Peyer's patch (tissue), 4 donors: ENCODE data around the gene PLPP2.

Experiments used
- POLR2A ChIP-seq, 2 donors: fragments of 450-650 bp; IDR thresholded peaks; one replicate each; pipeline ENCODE4 v1.5.1; 2017; ENCODE audit warnings: antibody characterized with exemption in 2 of 2, mild to moderate bottlenecking in 2 of 2, moderate library complexity in 2 of 2
- TF ChIP-seq, protein P1 (sequence below), 6 experiments: fragments of 450-650 bp in 4 of 6; fragments of 200-600 bp in 2 of 6; sonication (generic) in 1 of 6; IDR thresholded peaks; one replicate each; pipeline ENCODE4 v1.5.1; 2017 to 2019; ENCODE audit warnings: antibody characterized with exemption in 6 of 6, mild to moderate bottlenecking in 3 of 6, moderate library complexity in 1 of 6

DNA sequence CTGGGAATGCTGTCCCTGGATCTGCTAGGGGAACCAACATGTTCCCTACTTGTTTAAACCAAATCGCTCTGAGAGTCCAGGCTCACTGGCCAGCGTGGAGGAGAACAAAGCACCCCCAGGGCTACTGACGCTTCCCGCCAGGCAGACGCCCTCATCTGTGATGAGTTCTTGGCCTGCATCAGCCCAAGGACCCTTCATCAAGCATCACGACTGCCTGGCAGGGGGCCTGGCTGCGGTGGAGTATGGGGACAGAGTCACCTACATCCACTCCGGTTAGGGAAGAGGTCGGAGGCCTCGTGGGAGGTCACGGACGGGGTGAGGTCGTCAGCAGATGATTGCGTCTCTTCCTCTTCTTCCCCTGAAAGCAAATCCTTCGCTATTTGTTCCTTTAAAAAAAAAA, 35.7 kb upstream of the PLPP2 start:
- TF ChIP-seq, protein P1, sequence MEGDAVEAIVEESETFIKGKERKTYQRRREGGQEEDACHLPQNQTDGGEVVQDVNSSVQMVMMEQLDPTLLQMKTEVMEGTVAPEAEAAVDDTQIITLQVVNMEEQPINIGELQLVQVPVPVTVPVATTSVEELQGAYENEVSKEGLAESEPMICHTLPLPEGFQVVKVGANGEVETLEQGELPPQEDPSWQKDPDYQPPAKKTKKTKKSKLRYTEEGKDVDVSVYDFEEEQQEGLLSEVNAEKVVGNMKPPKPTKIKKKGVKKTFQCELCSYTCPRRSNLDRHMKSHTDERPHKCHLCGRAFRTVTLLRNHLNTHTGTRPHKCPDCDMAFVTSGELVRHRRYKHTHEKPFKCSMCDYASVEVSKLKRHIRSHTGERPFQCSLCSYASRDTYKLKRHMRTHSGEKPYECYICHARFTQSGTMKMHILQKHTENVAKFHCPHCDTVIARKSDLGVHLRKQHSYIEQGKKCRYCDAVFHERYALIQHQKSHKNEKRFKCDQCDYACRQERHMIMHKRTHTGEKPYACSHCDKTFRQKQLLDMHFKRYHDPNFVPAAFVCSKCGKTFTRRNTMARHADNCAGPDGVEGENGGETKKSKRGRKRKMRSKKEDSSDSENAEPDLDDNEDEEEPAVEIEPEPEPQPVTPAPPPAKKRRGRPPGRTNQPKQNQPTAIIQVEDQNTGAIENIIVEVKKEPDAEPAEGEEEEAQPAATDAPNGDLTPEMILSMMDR (IDR thresholded peaks at IDR 0.05), result no peak
- TF ChIP-seq POLR2A (IDR thresholded peaks at IDR 0.05), result no peak
